HG03342 (cell line): ENCODE measurements around the gene ABCA2.

ENCODE experiments used
- ATAC-seq: cut with Tn5 transposase; IDR thresholded peaks from one replicate; pipeline ENCODE4 v1.9.1; 2021; ENCODE audit warnings: mild to moderate bottlenecking, moderate library complexity; ENCODE audit not compliant: unreplicated experiment

The ABCA2 gene

DNA sequence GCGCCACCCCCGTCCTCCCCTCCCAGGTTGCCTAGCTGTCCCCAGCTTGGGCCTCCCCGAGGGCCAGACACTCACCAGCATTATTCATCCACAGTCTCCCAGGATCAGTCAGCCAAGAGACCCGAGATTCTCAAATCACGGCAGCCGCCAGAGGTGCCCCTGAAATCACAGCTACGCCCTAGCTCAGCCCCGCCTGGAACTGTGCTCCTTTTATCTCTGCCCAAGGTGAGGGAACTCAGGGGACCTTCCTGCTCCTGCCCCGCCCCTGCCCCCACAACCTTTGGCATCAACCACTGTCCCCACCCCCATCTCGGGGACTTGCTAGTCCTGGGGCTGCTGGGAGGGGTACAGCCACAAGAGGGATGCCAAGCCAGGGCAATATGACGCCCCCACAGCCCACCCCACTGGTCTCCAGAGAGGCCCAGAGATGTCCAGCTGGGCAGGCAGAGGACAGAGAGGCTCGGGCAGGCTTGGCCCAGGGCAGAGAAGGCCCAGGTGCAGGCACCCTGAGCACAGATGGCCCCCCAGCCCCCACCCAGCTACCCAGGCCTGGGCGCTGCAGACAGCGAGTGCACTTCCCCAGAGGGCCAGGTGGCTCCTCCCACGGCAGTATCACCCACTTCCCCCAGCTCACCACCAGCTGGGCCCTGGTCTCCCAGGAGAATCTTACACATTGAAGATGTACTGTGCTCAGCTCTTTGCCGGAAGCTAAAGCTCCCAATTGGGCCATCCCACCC is 4.0 kb upstream of the ABCA2 start, which contains the start of gene FUT7:
Gene FUT7, minus strand, starts transcription at position 185 of the 737 bp plus-strand sequence. Its CDS starts 97 bp downstream, at position 88.
- ATAC-seq: no peak

DNA sequence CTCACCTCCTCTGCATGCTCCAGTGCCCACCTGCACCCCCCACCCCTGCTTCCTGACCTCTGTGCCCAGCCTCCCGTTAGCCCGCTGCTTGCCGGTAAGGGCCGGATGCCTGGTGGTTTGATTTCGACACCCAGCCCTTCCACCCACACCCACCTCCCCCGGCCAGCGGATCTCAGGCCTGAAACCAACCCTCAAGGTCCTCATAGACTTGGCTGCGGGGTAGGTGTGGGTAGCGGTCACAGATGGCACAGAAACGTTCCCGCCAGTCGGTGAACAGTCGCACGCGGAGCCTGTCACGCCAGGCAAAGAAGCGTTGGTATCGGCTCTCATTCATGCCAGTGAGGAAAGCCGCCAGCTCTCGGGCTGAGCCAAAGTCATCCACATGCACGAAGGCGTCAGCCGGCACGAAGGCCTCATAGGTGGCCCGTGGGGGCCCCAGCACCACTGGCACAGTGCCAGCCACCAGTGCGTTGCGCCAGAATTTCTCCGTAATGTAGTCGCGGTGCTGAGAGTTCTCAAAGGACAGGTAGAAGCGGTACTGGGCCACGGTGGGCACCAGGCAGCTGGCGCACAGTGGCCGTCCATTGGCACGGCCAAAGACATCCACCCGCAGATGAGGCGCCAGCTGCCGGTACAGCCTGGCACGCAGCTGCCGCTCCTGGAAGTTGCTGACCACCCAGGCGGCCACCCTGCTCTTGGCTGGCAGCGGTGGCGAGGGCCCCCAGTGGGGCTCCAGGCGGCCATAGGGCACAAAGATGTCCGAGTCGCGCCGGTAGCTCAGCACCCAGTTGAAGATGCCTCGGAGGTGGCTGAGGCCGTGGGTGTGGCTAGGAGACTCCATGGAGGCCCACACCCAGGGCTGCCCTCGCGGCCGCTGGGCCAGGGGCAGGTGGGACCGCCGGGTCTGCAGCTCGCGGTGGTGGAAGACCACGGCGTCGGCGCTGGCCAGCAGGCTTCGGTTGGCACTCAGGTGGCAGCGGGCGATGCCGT is 2.8 kb upstream of the ABCA2 start:
- ATAC-seq: no peak

- ATAC-seq: no peak
These were observed 2.0 kb upstream of the ABCA2 start for GRCh38 chr9:137030006-137030405.

GRCh38 chr9:137029058-137029936 is 1.3 kb upstream of the ABCA2 start:
- ATAC-seq: no peak

- peak; percentile 48 for ATAC-seq
These were observed 423 bp upstream of the ABCA2 start for GRCh38 chr9:137028263-137029057.

DNA sequence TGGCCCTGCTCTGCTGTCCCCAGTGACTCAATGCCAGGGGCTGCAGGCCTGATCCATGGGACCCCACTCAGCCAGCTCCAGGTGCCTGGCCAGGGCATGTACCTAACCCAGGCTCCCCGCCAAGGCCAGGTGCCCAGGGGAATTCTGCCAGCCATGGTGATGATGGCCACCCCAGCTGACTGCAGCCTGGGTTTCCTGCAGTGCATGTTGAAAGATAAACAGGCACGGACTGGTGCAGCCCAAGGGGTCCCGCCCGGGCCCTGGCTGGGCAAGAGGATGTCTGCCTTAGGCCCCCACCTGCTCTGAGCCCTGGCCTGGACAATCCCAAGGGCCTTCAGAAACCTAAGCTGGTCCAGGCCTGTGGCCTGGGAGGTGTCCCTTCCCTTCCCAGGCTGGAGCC is 1.2 kb downstream of the ABCA2 start:
- ATAC-seq: no peak

GRCh38 chr9:137026384-137026783 is 1.7 kb downstream of the ABCA2 start:
- no peak for ATAC-seq

- no peak for ATAC-seq
These were observed 2.5 kb downstream of the ABCA2 start for GRCh38 chr9:137025517-137025966.

DNA sequence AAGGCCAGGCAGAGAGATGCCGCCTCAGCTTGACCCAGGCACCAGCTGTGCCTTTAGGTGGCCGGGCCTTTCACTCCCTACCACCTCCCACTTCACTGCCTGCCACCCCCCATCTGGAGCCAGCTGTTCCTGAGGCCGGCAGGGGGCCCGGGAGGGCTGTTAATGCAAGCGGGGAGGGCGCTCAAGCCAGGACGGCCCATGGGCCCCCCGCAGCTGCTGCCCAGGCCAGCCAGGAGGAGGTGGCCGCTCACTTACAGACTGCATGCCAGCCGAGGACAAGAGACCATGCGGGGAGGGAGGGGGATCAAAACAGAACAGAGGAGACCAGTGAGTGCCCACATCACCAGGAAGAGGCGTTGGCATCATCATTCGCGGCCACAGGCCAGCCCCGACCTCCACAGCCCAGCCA is 4.5 kb downstream of the ABCA2 start:
- ATAC-seq: no peak

GRCh38 chr9:137023157-137023556 is 4.9 kb downstream of the ABCA2 start:
- ATAC-seq: no peak

DNA sequence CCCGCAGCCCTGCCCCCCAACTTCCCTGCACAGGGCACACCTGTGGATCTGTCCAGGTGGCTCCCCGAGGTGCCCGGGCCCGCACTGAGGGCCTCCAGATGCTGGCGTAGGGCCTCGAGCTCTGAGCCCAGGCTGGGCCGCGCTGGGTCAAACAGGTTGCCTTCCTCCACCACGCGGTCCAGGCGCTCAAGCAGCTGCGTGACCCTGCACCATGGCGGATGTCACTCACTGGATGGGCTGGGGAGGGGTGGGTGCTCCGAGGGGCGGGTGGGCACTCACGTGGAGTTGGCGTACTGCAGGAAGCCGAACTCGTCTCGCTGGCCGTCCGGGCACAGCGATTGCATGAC is 5.4 kb downstream of the ABCA2 start:
- ATAC-seq: no peak

DNA sequence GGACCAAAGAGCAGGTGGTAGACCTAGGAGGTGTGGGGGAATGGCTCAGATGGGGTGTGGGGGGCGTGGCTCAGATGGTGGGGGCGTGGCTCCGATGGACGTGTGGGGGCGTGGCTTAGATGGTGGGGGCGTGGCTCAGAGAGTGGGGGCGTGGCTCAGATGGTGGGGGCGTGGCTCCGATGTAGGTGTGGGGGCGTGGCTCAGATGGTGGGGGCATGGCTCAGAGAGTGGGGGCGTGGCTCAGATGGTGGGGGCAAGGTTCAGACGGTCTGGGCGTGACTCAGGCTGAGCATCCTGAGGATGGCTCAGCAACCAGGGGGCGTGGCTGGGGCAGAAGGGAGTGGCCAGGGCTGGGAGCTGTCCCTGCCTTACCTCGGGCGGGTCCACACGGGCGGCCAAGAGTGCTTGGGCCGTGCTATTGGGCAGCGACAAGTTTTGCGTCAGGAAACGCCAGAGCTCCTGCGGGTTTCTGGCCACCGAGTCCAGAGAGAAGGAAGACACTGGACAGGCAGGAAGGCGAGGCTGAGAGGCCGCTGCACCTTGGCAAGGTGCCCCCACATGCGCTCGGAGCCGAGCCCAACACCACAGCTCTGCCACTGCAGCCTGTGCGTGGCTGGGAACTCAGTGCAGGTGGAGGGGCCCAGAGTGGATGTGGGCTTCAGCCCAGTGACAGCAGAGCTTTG is 5.9 kb downstream of the ABCA2 start:
- ATAC-seq: no peak

GRCh38 chr9:137021568-137021978 is 6.5 kb downstream of the ABCA2 start:
- ATAC-seq: no peak

DNA sequence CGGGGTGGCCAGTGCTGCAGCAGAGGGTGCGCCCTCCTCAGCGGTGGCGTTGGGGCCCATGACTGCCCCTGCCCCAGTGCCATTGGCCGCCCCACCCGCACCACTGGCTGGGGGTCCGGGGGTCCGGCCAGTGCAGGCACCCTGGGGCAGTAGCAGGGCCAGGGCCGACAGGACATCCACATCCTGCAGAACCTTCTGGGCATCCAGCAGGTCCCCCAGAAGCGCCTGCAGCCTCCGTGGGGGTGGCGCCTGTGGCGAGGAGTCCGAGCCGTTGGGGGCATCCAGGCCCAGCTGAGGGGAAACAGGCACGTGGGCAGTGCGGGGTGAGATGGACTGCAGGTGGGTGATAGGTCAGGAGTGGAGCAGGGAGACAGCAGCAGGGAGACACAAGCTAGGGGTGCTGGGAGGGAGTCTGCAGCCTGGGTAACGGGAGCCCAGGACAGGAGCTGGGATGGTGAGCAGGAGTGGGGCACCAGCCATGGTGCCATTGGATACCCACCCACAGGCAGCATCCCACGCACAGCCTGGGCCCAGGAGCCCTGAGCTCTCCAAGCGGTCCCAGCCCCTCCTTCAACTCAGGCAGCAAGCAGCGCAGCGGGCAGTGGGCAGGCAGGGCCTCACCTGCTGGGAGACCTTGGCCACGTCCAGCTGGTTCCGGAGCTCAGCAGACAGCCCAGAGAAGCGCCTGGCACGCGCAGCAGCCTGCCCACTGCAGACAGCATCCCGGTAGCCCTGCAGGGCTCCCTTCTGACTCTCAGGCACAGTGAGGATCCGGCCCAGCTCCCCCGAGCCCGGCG is 7.1 kb downstream of the ABCA2 start:
- no peak for ATAC-seq

DNA sequence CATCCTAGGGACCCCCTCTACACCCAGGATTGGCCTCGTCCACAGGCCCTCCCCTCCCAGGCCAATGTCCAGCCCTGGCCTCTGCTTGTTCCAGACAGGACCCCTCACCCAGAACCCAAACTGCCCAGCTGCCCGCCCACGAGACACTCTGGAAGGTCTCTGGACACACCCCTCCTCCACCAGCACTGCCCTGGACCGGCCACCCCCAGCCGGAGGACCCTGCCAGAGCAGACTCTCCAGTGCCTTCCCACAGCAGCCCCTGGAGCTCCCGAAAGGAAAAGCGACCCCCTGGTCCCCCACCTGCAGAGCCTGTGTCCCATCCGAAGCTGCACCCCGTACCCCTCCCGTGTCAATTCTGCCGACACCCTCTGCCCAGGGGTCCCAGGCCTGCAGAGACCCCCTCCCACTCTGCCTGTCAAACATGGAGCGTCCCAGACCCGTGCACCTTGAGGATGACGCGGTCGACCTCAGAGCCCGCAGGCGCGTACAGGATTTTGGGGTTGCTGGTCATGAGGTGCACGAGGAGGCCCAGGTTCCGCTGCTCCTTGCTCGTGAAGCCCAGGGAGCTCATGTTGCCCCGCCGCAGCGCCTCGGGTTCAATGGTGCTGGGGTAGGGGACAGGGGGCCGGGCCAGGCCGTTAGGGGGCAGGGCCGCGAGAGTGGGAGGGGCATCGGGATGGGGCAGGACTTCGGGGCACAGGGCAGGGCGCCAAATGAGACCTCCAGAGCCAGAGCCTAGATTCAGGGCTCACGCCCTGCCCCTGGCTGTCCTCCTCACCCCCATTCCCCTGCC is 8.0 kb downstream of the ABCA2 start:
- ATAC-seq: no peak

DNA sequence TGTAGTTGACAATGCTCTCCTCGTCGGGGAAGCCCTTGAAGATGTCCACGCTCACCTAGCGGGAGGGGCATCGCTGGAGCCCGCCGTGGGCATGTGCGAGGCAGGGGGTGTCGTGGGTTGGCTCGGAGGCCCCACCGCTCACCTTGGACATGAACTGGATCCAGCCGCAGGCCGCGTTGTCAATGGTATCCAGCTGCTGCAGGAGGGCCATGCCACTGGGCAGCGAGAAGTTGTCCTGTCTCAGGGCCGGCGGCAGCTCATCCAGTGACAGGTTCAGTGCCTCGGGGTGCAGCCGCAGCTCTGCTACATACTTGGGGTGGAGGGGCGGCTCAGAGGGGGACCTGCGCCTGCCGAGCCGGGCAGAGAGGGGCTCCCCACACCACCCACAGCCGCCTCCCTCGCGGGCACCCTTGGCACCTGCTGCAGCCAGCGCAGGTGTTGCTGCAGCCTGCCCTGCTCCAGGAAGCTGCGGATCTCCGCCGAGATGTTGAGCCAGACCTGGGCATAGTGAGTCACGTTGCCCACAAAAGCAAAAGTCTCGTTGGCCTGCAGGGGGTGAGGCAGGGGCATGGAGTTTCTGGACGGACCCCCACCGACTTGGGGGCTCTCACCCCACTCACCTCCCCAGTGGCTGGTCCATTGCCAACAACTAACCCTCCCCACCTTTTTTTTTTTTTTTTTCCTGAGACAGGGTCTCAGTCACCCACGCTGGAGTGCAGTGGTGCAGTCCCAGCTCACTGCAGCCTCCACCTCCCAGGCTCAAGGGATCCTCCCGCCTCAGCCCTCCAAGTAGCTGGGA is 9.1 kb downstream of the ABCA2 start:
- no peak for ATAC-seq
